HepG2 (cell line): ENCODE measurements around the gene ADAMTSL4. TPM values are rescaled to one million over a fixed set of nuclear protein-coding genes. Genes with fewer than 3 reads are reported as not detected.
A peak's percentile ranks its signal among the peaks of the same experiment; 100 is the strongest.

Experiments
- ATAC-seq: fragments of 200-7000 bp; cut with Tn5 transposase; 3 replicates; pipeline ENCODE4 v1.9.1; 2020; ENCODE audit warnings: mild to moderate bottlenecking, moderate library complexity
- BruUV-seq: library from RNA; stranded (reverse); fragments of 400-500 nt; replicated peaks from 2 replicates; lab custom pipeline; 2021; lab: Mats Ljungman, UMichigan
- CTCF ChIA-PET: fragments of 300-600 bp; formaldehyde crosslinking; extraction: SDS; loops from one replicate; lab custom pipeline; 2021; ENCODE audit warnings: low total read pairs, inconsistent platforms, low intra/inter-chr PET ratio; lab: Yijun Ruan, JAX
- POLR2A ChIA-PET: fragments of 350-600 bp; sonication (Branson Sonifier 250); formaldehyde crosslinking; loops from one replicate; lab custom pipeline; 2020; ENCODE audit warnings: antibody characterized with exemption, inconsistent platforms; lab: Yijun Ruan, JAX
- DNase-seq: peaks from one replicate; pipeline ENCODE4 v3.0.0-alpha.2; 2015; ENCODE audit warnings: low spot score
- FAIRE-seq: peaks from 3 replicates; lab custom pipeline; 2011; peaks lifted over from hg19 to GRCh38; lab: Jason Lieb, UNC
- H2AFZ ChIP-seq: one replicate; pipeline ENCODE4 v1.6.1; 2011; ENCODE audit warnings: low read length, inconsistent platforms
- H3K27ac ChIP-seq: fragments of 300-600 bp; 3 replicates; pipeline ENCODE4 v1.8.0; 2011; ENCODE audit warnings: mixed run types, mild to moderate bottlenecking, mixed read lengths, low read length, inconsistent platforms; ENCODE audit not compliant: insufficient read depth; ENCODE audit errors: extremely low read length
- H3K27me3 ChIP-seq, 2 experiments: fragments of 200-600 bp in 1 of 2; 2 replicates in 1 of 2; 3 replicates in 1 of 2; pipeline versions ENCODE4 v1.6.0 to v1.8.0; 2011; ENCODE audit warnings: low read length in 2 of 2, mild to moderate bottlenecking in 2 of 2, moderate library complexity in 2 of 2, inconsistent platforms in 1 of 2; ENCODE audit not compliant: insufficient read depth in 2 of 2, control insufficient read depth in 1 of 2
- H3K36me3 ChIP-seq, 2 experiments: fragments of 200-600 bp in 1 of 2; replicated peaks in 1 of 2; 2 replicates in 1 of 2; 3 replicates in 1 of 2; pipeline versions ENCODE4 v1.5.1 to v1.8.0; 2011; ENCODE audit warnings: low read length in 2 of 2, inconsistent platforms in 1 of 2; ENCODE audit not compliant: insufficient read depth in 2 of 2, control insufficient read depth in 1 of 2
- H3K4me1 ChIP-seq: 2 replicates; pipeline ENCODE4 v1.5.1; 2012; ENCODE audit warnings: low read length, inconsistent platforms; ENCODE audit not compliant: insufficient read depth
- H3K4me2 ChIP-seq: 2 replicates; pipeline ENCODE4 v1.6.0; 2011; ENCODE audit warnings: low read depth, low read length, inconsistent platforms
- H3K4me3 ChIP-seq, 3 experiments: fragments of 200-600 bp in 1 of 3; sonication (generic), shearing (Covaris generic) in 1 of 3; replicated peaks in 1 of 3; 2 replicates each; pipeline ENCODE4 v1.5.1; 2011 to 2016; ENCODE audit warnings: low read length in 3 of 3, inconsistent platforms in 2 of 3, low read depth in 2 of 3, mild to moderate bottlenecking in 2 of 3, control low read depth in 1 of 3, mixed read lengths in 1 of 3; ENCODE audit not compliant: insufficient read depth in 1 of 3
- H3K79me2 ChIP-seq: one replicate; pipeline ENCODE4 v1.6.1; 2011; ENCODE audit warnings: low read length, inconsistent platforms; ENCODE audit not compliant: insufficient read depth
- H3K9ac ChIP-seq: 2 replicates; pipeline ENCODE4 v1.6.0; 2011; ENCODE audit warnings: mild to moderate bottlenecking, low read depth, low read length, inconsistent platforms; ENCODE audit not compliant: insufficient read depth
- H3K9me3 ChIP-seq: 2 replicates; pipeline ENCODE4 v1.5.1; 2012; ENCODE audit warnings: mild to moderate bottlenecking, low read length
- H4K20me1 ChIP-seq: 2 replicates; pipeline ENCODE4 v1.6.0; 2011; ENCODE audit warnings: inconsistent platforms, mild to moderate bottlenecking, low read length, moderate library complexity; ENCODE audit not compliant: insufficient read depth
- ONECUT2 ChIP-seq: sonication (generic); formaldehyde crosslinking; IDR thresholded peaks from 2 replicates; pipeline ENCODE4 v1.4.0; 2020; ENCODE audit warnings: missing genetic modification reagents
- ZNF432 ChIP-seq: sonication (generic); formaldehyde crosslinking; IDR thresholded peaks from 2 replicates; pipeline ENCODE4 v1.5.0; 2020; ENCODE audit warnings: missing genetic modification reagents, mild to moderate bottlenecking, borderline replicate concordance
- ZNF816 ChIP-seq: sonication (generic); formaldehyde crosslinking; IDR thresholded peaks from 2 replicates; pipeline ENCODE4 v1.8.0; 2022; ENCODE audit warnings: missing genetic modification reagents, mild to moderate bottlenecking, borderline replicate concordance
- WGBS: methylation state at CpG from one replicate; pipeline ENCODE4 v1.1.6; 2017; ENCODE audit warnings: low lambda C conversion rate; 5-methylcytosine and 5-hydroxymethylcytosine counted together
- in situ Hi-C: cut with HindIII; loops from 2 replicates; pipeline ENCODE4 v1.10.0; 2017; ENCODE audit warnings: low pct_unique_long_range_greater_than_20kb; ENCODE audit not compliant: extremely low pct_ligation_motif_present
- intact Hi-C: fragments of 100-400 bp; cut with micrococcal nuclease; formaldehyde crosslinking; loops from one replicate; pipeline ENCODE4 v1.10.0; 2022; ENCODE audit not compliant: unreplicated experiment
- polyA plus RNA-seq, 8 experiments: library from polyadenylated mRNA; depleted of rRNA in 3 of 8; stranded (reverse) in 7 of 8; unstranded in 1 of 8; fragments of >200 nt; fragmentation: Illumina TruSeq in 4 of 8; extraction: Trizol in 4 of 8; gene quantifications; 2 replicates each; pipeline versions ENCODE4 v1.2.1 to v1.2.3, GENCODE V29; 2011 to 2016; ENCODE audit warnings: low read depth in 4 of 8, missing spikeins in 1 of 8, mixed read lengths in 1 of 8; ENCODE audit not compliant: insufficient read depth in 1 of 8
- total RNA-seq, 5 experiments: library from RNA; depleted of rRNA; stranded (reverse); fragments of >200 nt; fragmentation: Illumina TruSeq; extraction: Trizol; gene quantifications; 2 replicates each; pipeline ENCODE4 v1.2.3, GENCODE V29; 2016; ENCODE audit warnings: low read depth in 1 of 5
- TF ChIP-seq, protein P1 (sequence below): sonication (generic); formaldehyde crosslinking; IDR thresholded peaks from 2 replicates; pipeline ENCODE4 v1.5.1; 2020; ENCODE audit warnings: missing genetic modification reagents, mild to moderate bottlenecking, borderline replicate concordance
- TF ChIP-seq, protein P2 (sequence below): IDR thresholded peaks from 2 replicates; pipeline ENCODE4 v1.6.1; 2012; ENCODE audit warnings: low read depth, low read length, improper control_type of control experiment

Gene ADAMTSL4
- total and polyA plus RNA-seq, 2 of the 13 experiments (the other 11 are each of a cell fraction or from before 2014, with no cell fraction given), result 3.9 to 16.4 TPM

DNA sequence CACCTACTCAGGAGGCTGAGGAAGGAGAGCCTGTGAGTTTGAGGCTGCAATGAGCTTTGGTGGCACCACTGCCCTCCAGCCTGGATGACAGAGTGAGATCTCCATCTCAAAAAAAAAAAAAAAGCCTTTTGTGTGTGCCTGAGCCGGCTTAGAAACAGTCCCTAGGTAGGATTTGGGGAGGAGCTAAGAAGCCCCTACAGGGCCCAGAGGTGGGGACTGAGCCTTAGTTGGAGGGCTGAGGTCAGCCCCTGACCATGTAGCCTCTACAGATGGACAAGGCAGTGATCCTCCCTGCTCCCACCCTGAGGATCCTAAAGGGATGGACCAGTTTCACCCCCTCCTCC lies 2.5 kb downstream of the ADAMTSL4 start:
- FAIRE-seq (no peak), DNase-seq (no peak), ATAC-seq (no peak)
- H3K4me1 ChIP-seq, result peaks cover 58% of the 10 kb centered on the region
- no peaks in the 10 kb centered on the region for H4K20me1 ChIP-seq
- H3K9me3 ChIP-seq, result no peaks in the 10 kb centered on the region
- CTCF ChIA-PET, result interaction anchor here (1.0 kb wide), 1 partner anchor 88 kb away, joined by 3 read pairs; no protein-coding TSS in a partner anchor
- BruUV-seq, result no TSS peak
- no peaks in the 10 kb centered on the region for H3K79me2 ChIP-seq
- in situ Hi-C loops, result loop anchor here (5.0 kb wide), 1 partner anchor 84 kb away; no protein-coding TSS in a partner anchor
- H2AFZ ChIP-seq, result no peak overlapping the region
- peak overlapping the region; percentile 76 for H3K27ac ChIP-seq
- intact Hi-C loops, result loop anchor here (1.0 to 10.0 kb wide), 2 partner anchors 19 to 297 kb away; partner anchors contain the start of gene CA14
- TF ChIP-seq, protein P1, sequence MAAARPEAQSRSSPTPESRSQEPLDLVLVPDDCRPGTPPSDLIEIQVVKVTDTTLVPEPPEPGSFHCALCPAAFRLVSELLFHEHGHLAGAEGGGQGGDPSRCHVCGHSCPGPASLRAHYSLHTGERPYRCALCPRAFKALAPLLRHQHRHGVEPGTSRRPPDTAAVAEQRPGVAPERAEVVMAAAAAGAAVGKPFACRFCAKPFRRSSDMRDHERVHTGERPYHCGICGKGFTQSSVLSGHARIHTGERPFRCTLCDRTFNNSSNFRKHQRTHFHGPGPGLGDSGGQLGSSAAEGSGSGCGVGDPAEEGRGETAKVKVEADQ (CRISPR knock-in tag), result no peak
- TF ChIP-seq ONECUT2 (CRISPR knock-in tag), result no peak
- no peak for TF ChIP-seq ZNF432 (CRISPR knock-in tag)
- TF ChIP-seq, protein P2, sequence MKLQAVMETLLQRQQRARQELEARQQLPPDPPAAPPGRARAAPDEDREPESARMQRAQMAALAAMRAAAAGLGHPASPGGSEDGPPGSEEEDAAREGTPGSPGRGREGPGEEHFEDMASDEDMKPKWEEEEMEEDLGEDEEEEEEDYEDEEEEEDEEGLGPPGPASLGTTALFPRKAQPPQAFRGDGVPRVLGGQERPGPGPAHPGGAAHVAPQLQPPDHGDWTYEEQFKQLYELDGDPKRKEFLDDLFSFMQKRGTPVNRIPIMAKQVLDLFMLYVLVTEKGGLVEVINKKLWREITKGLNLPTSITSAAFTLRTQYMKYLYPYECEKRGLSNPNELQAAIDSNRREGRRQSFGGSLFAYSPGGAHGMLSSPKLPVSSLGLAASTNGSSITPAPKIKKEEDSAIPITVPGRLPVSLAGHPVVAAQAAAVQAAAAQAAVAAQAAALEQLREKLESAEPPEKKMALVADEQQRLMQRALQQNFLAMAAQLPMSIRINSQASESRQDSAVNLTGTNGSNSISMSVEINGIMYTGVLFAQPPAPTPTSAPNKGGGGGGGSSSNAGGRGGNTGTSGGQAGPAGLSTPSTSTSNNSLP, result no peak
- 0 out of 2 replicates have a peak, but pooled peaks have one; percentile 11 for TF ChIP-seq ZNF816 (CRISPR knock-in tag)
- H3K4me2 ChIP-seq, result peak overlapping the region; percentile 81
- peak overlapping the region; percentile 53; the same call in 1 of the 2 replicates for H3K9ac ChIP-seq
- POLR2A ChIA-PET, result interaction anchor here (1.0 to 6.9 kb wide), 7 partner anchors 10 to 188 kb away, joined by 3 to 88 read pairs (median 7); partner anchors contain the start of genes ENSA, FALEC, MCL1 and RPRD2
- H3K36me3 ChIP-seq, result peaks cover 0 to 4% of the 10 kb centered on the region in 2 experiments; a peak in 1 of 5 replicates
- H3K27me3 ChIP-seq, result no peaks in the 10 kb centered on the region; a peak in 1 of 5 replicates
- peak overlapping the region in 2 of 3 experiments; percentile 10 to 66; a peak in 3 of 6 replicates for H3K4me3 ChIP-seq
- 0% methylated on average over 1 of the region's 1 CpG for whole genome bisulfite sequencing
